HepG2 (cell line): ENCODE measurements around the gene NALCN. TPM values are rescaled to one million over a fixed set of nuclear protein-coding genes. Genes with fewer than 3 reads are reported as not detected.

Experiments
- ATAC-seq: fragments of 200-7000 bp; cut with Tn5 transposase; 3 replicates; pipeline ENCODE4 v1.9.1; 2020; ENCODE audit warnings: mild to moderate bottlenecking, moderate library complexity
- BruUV-seq: library from RNA; stranded (reverse); fragments of 400-500 nt; replicated peaks from 2 replicates; lab custom pipeline; 2021; lab: Mats Ljungman, UMichigan
- CTCF ChIA-PET: fragments of 300-600 bp; formaldehyde crosslinking; extraction: SDS; loops from one replicate; lab custom pipeline; 2021; ENCODE audit warnings: low total read pairs, inconsistent platforms, low intra/inter-chr PET ratio; lab: Yijun Ruan, JAX
- POLR2A ChIA-PET: fragments of 350-600 bp; sonication (Branson Sonifier 250); formaldehyde crosslinking; loops from one replicate; lab custom pipeline; 2020; ENCODE audit warnings: antibody characterized with exemption, inconsistent platforms; lab: Yijun Ruan, JAX
- DNase-seq: peaks from one replicate; pipeline ENCODE4 v3.0.0-alpha.2; 2015; ENCODE audit warnings: low spot score
- FAIRE-seq: peaks from 3 replicates; lab custom pipeline; 2011; peaks lifted over from hg19 to GRCh38; lab: Jason Lieb, UNC
- H2AFZ ChIP-seq: one replicate; pipeline ENCODE4 v1.6.1; 2011; ENCODE audit warnings: low read length, inconsistent platforms
- H3K27ac ChIP-seq: fragments of 300-600 bp; 3 replicates; pipeline ENCODE4 v1.8.0; 2011; ENCODE audit warnings: mixed run types, mild to moderate bottlenecking, mixed read lengths, low read length, inconsistent platforms; ENCODE audit not compliant: insufficient read depth; ENCODE audit errors: extremely low read length
- H3K27me3 ChIP-seq, 2 experiments: fragments of 200-600 bp in 1 of 2; 2 replicates in 1 of 2; 3 replicates in 1 of 2; pipeline versions ENCODE4 v1.6.0 to v1.8.0; 2011; ENCODE audit warnings: low read length in 2 of 2, mild to moderate bottlenecking in 2 of 2, moderate library complexity in 2 of 2, inconsistent platforms in 1 of 2; ENCODE audit not compliant: insufficient read depth in 2 of 2, control insufficient read depth in 1 of 2
- H3K36me3 ChIP-seq, 2 experiments: fragments of 200-600 bp in 1 of 2; replicated peaks in 1 of 2; 2 replicates in 1 of 2; 3 replicates in 1 of 2; pipeline versions ENCODE4 v1.5.1 to v1.8.0; 2011; ENCODE audit warnings: low read length in 2 of 2, inconsistent platforms in 1 of 2; ENCODE audit not compliant: insufficient read depth in 2 of 2, control insufficient read depth in 1 of 2
- H3K4me1 ChIP-seq: 2 replicates; pipeline ENCODE4 v1.5.1; 2012; ENCODE audit warnings: low read length, inconsistent platforms; ENCODE audit not compliant: insufficient read depth
- H3K4me2 ChIP-seq: 2 replicates; pipeline ENCODE4 v1.6.0; 2011; ENCODE audit warnings: low read depth, low read length, inconsistent platforms
- H3K4me3 ChIP-seq, 3 experiments: fragments of 200-600 bp in 1 of 3; sonication (generic), shearing (Covaris generic) in 1 of 3; replicated peaks in 1 of 3; 2 replicates each; pipeline ENCODE4 v1.5.1; 2011 to 2016; ENCODE audit warnings: low read length in 3 of 3, inconsistent platforms in 2 of 3, low read depth in 2 of 3, mild to moderate bottlenecking in 2 of 3, control low read depth in 1 of 3, mixed read lengths in 1 of 3; ENCODE audit not compliant: insufficient read depth in 1 of 3
- H3K79me2 ChIP-seq: one replicate; pipeline ENCODE4 v1.6.1; 2011; ENCODE audit warnings: low read length, inconsistent platforms; ENCODE audit not compliant: insufficient read depth
- H3K9ac ChIP-seq: 2 replicates; pipeline ENCODE4 v1.6.0; 2011; ENCODE audit warnings: mild to moderate bottlenecking, low read depth, low read length, inconsistent platforms; ENCODE audit not compliant: insufficient read depth
- H3K9me3 ChIP-seq: 2 replicates; pipeline ENCODE4 v1.5.1; 2012; ENCODE audit warnings: mild to moderate bottlenecking, low read length
- H4K20me1 ChIP-seq: 2 replicates; pipeline ENCODE4 v1.6.0; 2011; ENCODE audit warnings: inconsistent platforms, mild to moderate bottlenecking, low read length, moderate library complexity; ENCODE audit not compliant: insufficient read depth
- MZF1 ChIP-seq: sonication (generic); formaldehyde crosslinking; IDR thresholded peaks from 2 replicates; pipeline ENCODE4 v1.8.1; 2023; ENCODE audit warnings: mild to moderate bottlenecking, missing genetic modification reagents, borderline replicate concordance
- NONO ChIP-seq, 2 experiments: fragments of 450-650 bp in 1 of 2; sonication (generic) in 1 of 2; formaldehyde crosslinking in 1 of 2; IDR thresholded peaks in 1 of 2; conservative IDR thresholded peaks in 1 of 2; 2 replicates each; pipeline versions ENCODE4 v1.6.1 to v1.8.0; 2017 to 2022; ENCODE audit warnings: mild to moderate bottlenecking in 1 of 2, missing genetic modification reagents in 1 of 2, moderate library complexity in 1 of 2
- RFXANK ChIP-seq: IDR thresholded peaks from 2 replicates; pipeline ENCODE4 v1.6.1; 2016
- SP4 ChIP-seq: sonication (generic); formaldehyde crosslinking; IDR thresholded peaks from 2 replicates; pipeline ENCODE4 v1.8.1; 2023; ENCODE audit warnings: mild to moderate bottlenecking, missing genetic modification reagents
- STAG1 ChIP-seq: sonication (generic); formaldehyde crosslinking; IDR thresholded peaks from 2 replicates; pipeline ENCODE4 v1.4.0; 2020; ENCODE audit warnings: missing genetic modification reagents
- WIZ ChIP-seq: sonication (generic); formaldehyde crosslinking; IDR thresholded peaks from 2 replicates; pipeline ENCODE4 v1.5.1; 2020; ENCODE audit warnings: mild to moderate bottlenecking, missing genetic modification reagents
- ZNF549 ChIP-seq: sonication (generic); formaldehyde crosslinking; IDR thresholded peaks from 2 replicates; pipeline ENCODE4 v1.5.0; 2020; ENCODE audit warnings: missing genetic modification reagents
- ZNF644 ChIP-seq: IDR thresholded peaks from 2 replicates; pipeline ENCODE4 v1.6.1; 2016; ENCODE audit warnings: low read depth
- WGBS: methylation state at CpG from one replicate; pipeline ENCODE4 v1.1.6; 2017; ENCODE audit warnings: low lambda C conversion rate; 5-methylcytosine and 5-hydroxymethylcytosine counted together
- in situ Hi-C: cut with HindIII; loops from 2 replicates; pipeline ENCODE4 v1.10.0; 2017; ENCODE audit warnings: low pct_unique_long_range_greater_than_20kb; ENCODE audit not compliant: extremely low pct_ligation_motif_present
- intact Hi-C: fragments of 100-400 bp; cut with micrococcal nuclease; formaldehyde crosslinking; loops from one replicate; pipeline ENCODE4 v1.10.0; 2022; ENCODE audit not compliant: unreplicated experiment
- polyA plus RNA-seq, 8 experiments: library from polyadenylated mRNA; depleted of rRNA in 3 of 8; stranded (reverse) in 7 of 8; unstranded in 1 of 8; fragments of >200 nt; fragmentation: Illumina TruSeq in 4 of 8; extraction: Trizol in 4 of 8; gene quantifications; 2 replicates each; pipeline versions ENCODE4 v1.2.1 to v1.2.3, GENCODE V29; 2011 to 2016; ENCODE audit warnings: low read depth in 4 of 8, missing spikeins in 1 of 8, mixed read lengths in 1 of 8; ENCODE audit not compliant: insufficient read depth in 1 of 8
- total RNA-seq, 5 experiments: library from RNA; depleted of rRNA; stranded (reverse); fragments of >200 nt; fragmentation: Illumina TruSeq; extraction: Trizol; gene quantifications; 2 replicates each; pipeline ENCODE4 v1.2.3, GENCODE V29; 2016; ENCODE audit warnings: low read depth in 1 of 5
- TF ChIP-seq, protein P1 (sequence below): sonication (generic); formaldehyde crosslinking; IDR thresholded peaks from 2 replicates; pipeline ENCODE4 v1.9.0; 2021; ENCODE audit warnings: missing genetic modification reagents, mild to moderate bottlenecking, borderline replicate concordance
- TF ChIP-seq, protein P2 (sequence below): sonication (generic); formaldehyde crosslinking; IDR thresholded peaks from 2 replicates; pipeline ENCODE4 v1.5.1; 2020; ENCODE audit warnings: mild to moderate bottlenecking, moderate library complexity, missing genetic modification reagents
- TF ChIP-seq, protein P3 (sequence below): IDR thresholded peaks from 2 replicates; pipeline ENCODE4 v1.6.1; 2016; ENCODE audit warnings: low read depth, borderline replicate concordance

Gene NALCN
- total and polyA plus RNA-seq, 2 of the 13 experiments (the other 11 are each of a cell fraction or from before 2014, with no cell fraction given), result not detected

DNA sequence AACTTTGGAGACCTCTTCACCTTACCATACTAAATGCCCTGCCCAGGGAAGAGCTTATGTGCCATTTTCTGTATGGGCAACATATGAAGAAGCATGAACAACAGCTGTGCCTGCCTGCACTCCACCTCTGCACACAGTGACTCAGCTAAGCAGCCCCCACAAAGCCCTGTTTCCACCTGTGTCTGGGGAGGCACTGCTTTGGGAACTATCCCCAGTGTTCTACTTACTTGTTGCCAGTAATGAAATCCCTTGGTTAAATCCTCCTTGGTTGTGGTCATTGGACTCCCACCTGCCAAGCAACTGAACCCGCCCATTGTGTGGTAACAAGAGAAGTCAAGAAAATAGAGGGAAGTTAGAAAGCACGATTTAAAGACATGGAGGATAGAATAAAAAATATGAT, 84.6 kb downstream of the NALCN start:
- Histone ChIP-seq H3K9me3 (no peaks in the 10 kb centered on the region), H3K4me2 (no peak overlapping the region), H3K27ac (no peak overlapping the region), H3K36me3 (no peaks in the 10 kb centered on the region), H3K4me1 (no peaks in the 10 kb centered on the region), H3K9ac (no peak overlapping the region), H2AFZ (no peak overlapping the region), H3K79me2 (no peaks in the 10 kb centered on the region), H3K27me3 (no peaks in the 10 kb centered on the region), H4K20me1 (no peaks in the 10 kb centered on the region), H3K4me3 (no peak overlapping the region)
- ChIA-PET POLR2A (no interaction called here), CTCF (no interaction called here)
- no peak for TF ChIP-seq WIZ (CRISPR knock-in tag)
- TF ChIP-seq, protein P1, sequence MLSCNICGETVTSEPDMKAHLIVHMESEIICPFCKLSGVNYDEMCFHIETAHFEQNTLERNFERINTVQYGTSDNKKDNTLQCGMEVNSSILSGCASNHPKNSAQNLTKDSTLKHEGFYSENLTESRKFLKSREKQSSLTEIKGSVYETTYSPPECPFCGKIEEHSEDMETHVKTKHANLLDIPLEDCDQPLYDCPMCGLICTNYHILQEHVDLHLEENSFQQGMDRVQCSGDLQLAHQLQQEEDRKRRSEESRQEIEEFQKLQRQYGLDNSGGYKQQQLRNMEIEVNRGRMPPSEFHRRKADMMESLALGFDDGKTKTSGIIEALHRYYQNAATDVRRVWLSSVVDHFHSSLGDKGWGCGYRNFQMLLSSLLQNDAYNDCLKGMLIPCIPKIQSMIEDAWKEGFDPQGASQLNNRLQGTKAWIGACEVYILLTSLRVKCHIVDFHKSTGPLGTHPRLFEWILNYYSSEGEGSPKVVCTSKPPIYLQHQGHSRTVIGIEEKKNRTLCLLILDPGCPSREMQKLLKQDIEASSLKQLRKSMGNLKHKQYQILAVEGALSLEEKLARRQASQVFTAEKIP (CRISPR knock-in tag), result no peak
- TF ChIP-seq ZNF644 (CRISPR knock-in tag), result no peak
- TF ChIP-seq RFXANK (CRISPR knock-in tag), result no peak
- no peak for TF ChIP-seq ZNF549 (CRISPR knock-in tag)
- TF ChIP-seq, protein P2, sequence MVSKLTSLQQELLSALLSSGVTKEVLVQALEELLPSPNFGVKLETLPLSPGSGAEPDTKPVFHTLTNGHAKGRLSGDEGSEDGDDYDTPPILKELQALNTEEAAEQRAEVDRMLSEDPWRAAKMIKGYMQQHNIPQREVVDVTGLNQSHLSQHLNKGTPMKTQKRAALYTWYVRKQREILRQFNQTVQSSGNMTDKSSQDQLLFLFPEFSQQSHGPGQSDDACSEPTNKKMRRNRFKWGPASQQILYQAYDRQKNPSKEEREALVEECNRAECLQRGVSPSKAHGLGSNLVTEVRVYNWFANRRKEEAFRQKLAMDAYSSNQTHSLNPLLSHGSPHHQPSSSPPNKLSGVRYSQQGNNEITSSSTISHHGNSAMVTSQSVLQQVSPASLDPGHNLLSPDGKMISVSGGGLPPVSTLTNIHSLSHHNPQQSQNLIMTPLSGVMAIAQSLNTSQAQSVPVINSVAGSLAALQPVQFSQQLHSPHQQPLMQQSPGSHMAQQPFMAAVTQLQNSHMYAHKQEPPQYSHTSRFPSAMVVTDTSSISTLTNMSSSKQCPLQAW (CRISPR knock-in tag), result no peak
- TF ChIP-seq, protein P3, sequence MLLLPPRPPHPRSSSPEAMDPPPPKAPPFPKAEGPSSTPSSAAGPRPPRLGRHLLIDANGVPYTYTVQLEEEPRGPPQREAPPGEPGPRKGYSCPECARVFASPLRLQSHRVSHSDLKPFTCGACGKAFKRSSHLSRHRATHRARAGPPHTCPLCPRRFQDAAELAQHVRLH (CRISPR knock-in tag), result no peak
- TF ChIP-seq MZF1 (CRISPR knock-in tag), result no peak
- TF ChIP-seq SP4 (CRISPR knock-in tag), result no peak
- TF ChIP-seq STAG1, result no peak
- TF ChIP-seq NONO (IDR thresholded peaks at IDR 0.05), result no peak
- no peak for TF ChIP-seq NONO (CRISPR knock-in tag; conservative IDR thresholded peaks at IDR 0.05)
- no TSS peak for BruUV-seq
- intact Hi-C loops (no loop called here), in situ Hi-C loops (no loop called here)
- 0% methylated on average over 2 of the region's 2 CpGs for WGBS
- no peak for ATAC-seq
- no peak for FAIRE-seq
- DNase-seq, result no peak
